ENCODE measurements around the gene DDIT3. TPM values are rescaled to one million over a fixed set of nuclear protein-coding genes. Genes with fewer than 3 reads are reported as not detected.
A peak's percentile ranks its signal among the peaks of the same experiment; 100 is the strongest.

DDIT3 gene
- total and polyA plus RNA-seq, 3 experiments from 2014 or later: 11.7 to 13.2 (median 12.7) TPM

- peak overlapping the region; percentile 71 for H3K4me3 ChIP-seq (ENCODE audit: low read length)
- POLR2A ChIA-PET: interaction anchor here (2.3 kb wide), 1 partner anchor 45 kb away, joined by 13 read pairs; the partner anchor contains the start of gene DDIT3
- H3K36me3 ChIP-seq (ENCODE audit: insufficient read depth, low read length): peaks cover 41% of the 10 kb centered on the region
- peaks cover 86% of the 10 kb centered on the region for H3K4me1 ChIP-seq (ENCODE audit: insufficient read depth, low read length)
- Mint-ChIP-seq H3K27ac (peak overlapping the region in 7 of 8 donors; percentile 63 to 100 (median 99)), H3K9me3 (no peaks in the 10 kb centered on the region), H3K36me3 (peaks cover 9 to 71% (median 19%) of the 10 kb centered on the region in 3 donors), H3K27me3 (peaks cover 0 to 3% of the 10 kb centered on the region in 2 donors), H3K4me1 (peaks cover 75 to 89% (median 81%) of the 10 kb centered on the region in 3 donors), H3K4me3 (peak overlapping the region; percentile 85 to 99 (median 98))
- no peaks in the 10 kb centered on the region for H3K9me3 ChIP-seq (ENCODE audit: low read length)
- no peak for DNase-seq
- H3K27ac ChIP-seq (ENCODE audit: low read depth, low read length): peak overlapping the region; percentile 28
- no peaks in the 10 kb centered on the region for H3K27me3 ChIP-seq (ENCODE audit: insufficient read depth, low read length, poor library complexity, severe bottlenecking)
- CTCF ChIA-PET: interaction anchor here (1.0 to 10.4 kb wide), 11 partner anchors 13 to 262 kb away, joined by 3 to 167 read pairs (median 4); partner anchors contain the start of genes DDIT3, GLI1, INHBE and MARS1
Measured at GRCh38 chr12:57475271-57476161, 44.8 kb downstream of the DDIT3 start.

- H3K9me3 Mint-ChIP-seq: no peaks in the 10 kb centered on the region
- peaks cover 41% of the 10 kb centered on the region for H3K36me3 ChIP-seq (ENCODE audit: insufficient read depth, low read length)
- no peaks in the 10 kb centered on the region for H3K9me3 ChIP-seq (ENCODE audit: low read length)
- peaks cover 0 to 3% of the 10 kb centered on the region in 2 donors for H3K27me3 Mint-ChIP-seq
- no peak for DNase-seq
- H3K27me3 ChIP-seq (ENCODE audit: insufficient read depth, low read length, poor library complexity, severe bottlenecking): no peaks in the 10 kb centered on the region
- no peak overlapping the region for H3K27ac ChIP-seq (ENCODE audit: low read depth, low read length)
- ChIA-PET POLR2A (no interaction called here), CTCF (interaction anchor here (1.3 to 10.4 kb wide), 6 partner anchors 14 to 261 kb away, joined by 3 to 167 read pairs (median 4); partner anchors contain the start of genes DDIT3, GLI1 and INHBE)
- peaks cover 82% of the 10 kb centered on the region for H3K4me1 ChIP-seq (ENCODE audit: insufficient read depth, low read length)
- peaks cover 9 to 78% (median 19%) of the 10 kb centered on the region in 3 donors for H3K36me3 Mint-ChIP-seq
- H3K4me3 ChIP-seq (ENCODE audit: low read length): no peak overlapping the region
- H3K27ac Mint-ChIP-seq: peak overlapping the region; percentile 63 to 92 (median 86)
- H3K4me1 Mint-ChIP-seq: peaks cover 69 to 85% (median 75%) of the 10 kb centered on the region in 3 donors
- peak overlapping the region; percentile 59 to 90 (median 78) for H3K4me3 Mint-ChIP-seq
Measured at GRCh38 chr12:57474862-57475261, 45.5 kb downstream of the DDIT3 start.

- Mint-ChIP-seq H3K27me3 (peaks cover 0 to 1% of the 10 kb centered on the region in 2 donors), H3K9me3 (no peaks in the 10 kb centered on the region), H3K36me3 (peaks cover 9 to 82% (median 19%) of the 10 kb centered on the region in 3 donors), H3K4me1 (peaks cover 64 to 84% (median 74%) of the 10 kb centered on the region in 3 donors), H3K4me3 (peak overlapping the region; percentile 59 to 90 (median 78)), H3K27ac (peak overlapping the region in 7 of 8 donors; percentile 63 to 92 (median 87))
- no peaks in the 10 kb centered on the region for H3K9me3 ChIP-seq (ENCODE audit: low read length)
- H3K4me1 ChIP-seq (ENCODE audit: insufficient read depth, low read length): peaks cover 78% of the 10 kb centered on the region
- no peak overlapping the region for H3K4me3 ChIP-seq (ENCODE audit: low read length)
- H3K36me3 ChIP-seq (ENCODE audit: insufficient read depth, low read length): peaks cover 43% of the 10 kb centered on the region
- ChIA-PET POLR2A (no interaction called here), CTCF (interaction anchor here (1.3 to 10.4 kb wide), 6 partner anchors 14 to 261 kb away, joined by 3 to 167 read pairs (median 4); partner anchors contain the start of genes DDIT3, GLI1 and INHBE)
- no peak for DNase-seq
- no peak overlapping the region for H3K27ac ChIP-seq (ENCODE audit: low read depth, low read length)
- H3K27me3 ChIP-seq (ENCODE audit: insufficient read depth, low read length, poor library complexity, severe bottlenecking): no peaks in the 10 kb centered on the region
Measured at GRCh38 chr12:57474430-57474829, 45.9 kb downstream of the DDIT3 start.

DNA sequence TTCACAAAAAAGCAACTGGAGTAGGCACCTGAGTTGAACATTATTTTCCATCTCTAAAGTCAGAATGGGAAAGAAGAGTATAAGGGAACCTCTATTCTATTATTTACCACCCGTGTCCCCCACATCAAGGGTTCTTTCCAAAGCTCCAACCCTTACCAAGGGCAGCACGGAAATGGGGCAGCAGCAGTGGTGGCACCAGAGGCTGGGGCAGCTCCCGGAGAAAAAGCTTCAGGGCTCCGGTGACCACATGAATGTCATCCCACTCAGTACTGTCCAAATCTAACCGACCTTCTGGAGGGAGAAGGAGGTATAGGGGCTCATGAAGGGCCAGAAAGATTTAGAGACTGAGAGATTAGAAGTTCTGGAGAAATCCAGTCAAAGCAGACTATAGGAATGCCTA is 46.4 kb downstream of the DDIT3 start:
- DNase-seq: no peak
- Mint-ChIP-seq H3K27me3 (peaks cover 0 to 1% of the 10 kb centered on the region in 2 donors), H3K4me3 (peak overlapping the region; percentile 59 to 90 (median 78)), H3K27ac (peak overlapping the region in 7 of 8 donors; percentile 63 to 92 (median 87)), H3K36me3 (peaks cover 9 to 87% (median 22%) of the 10 kb centered on the region in 3 donors), H3K4me1 (peaks cover 60 to 81% (median 69%) of the 10 kb centered on the region in 3 donors), H3K9me3 (no peaks in the 10 kb centered on the region)
- Histone ChIP-seq H3K4me1 (ENCODE audit: insufficient read depth, low read length) (peaks cover 72% of the 10 kb centered on the region), H3K4me3 (ENCODE audit: low read length) (no peak overlapping the region), H3K36me3 (ENCODE audit: insufficient read depth, low read length) (peaks cover 48% of the 10 kb centered on the region), H3K27me3 (ENCODE audit: insufficient read depth, low read length, poor library complexity, severe bottlenecking) (no peaks in the 10 kb centered on the region), H3K9me3 (ENCODE audit: low read length) (no peaks in the 10 kb centered on the region), H3K27ac (ENCODE audit: low read depth, low read length) (no peak overlapping the region)
- CTCF ChIA-PET: interaction anchor here (1.3 to 10.4 kb wide), 5 partner anchors 13 to 260 kb away, joined by 3 to 167 read pairs (median 4); partner anchors contain the start of genes GLI1 and INHBE
- POLR2A ChIA-PET: no interaction called here

- H3K9me3 Mint-ChIP-seq: no peaks in the 10 kb centered on the region
- peak overlapping the region in 5 of 7 donors; percentile 19 to 86 (median 59) for H3K4me3 Mint-ChIP-seq
- ChIA-PET CTCF (interaction anchor here (2.3 to 10.4 kb wide), 2 partner anchors 13 to 17 kb away, joined by 9 to 167 read pairs; partner anchors contain the start of genes GLI1 and INHBE), POLR2A (no interaction called here)
- Histone ChIP-seq H3K36me3 (ENCODE audit: insufficient read depth, low read length) (peaks cover 48% of the 10 kb centered on the region), H3K27me3 (ENCODE audit: insufficient read depth, low read length, poor library complexity, severe bottlenecking) (no peaks in the 10 kb centered on the region), H3K4me3 (ENCODE audit: low read length) (no peak overlapping the region), H3K27ac (ENCODE audit: low read depth, low read length) (no peak overlapping the region), H3K4me1 (ENCODE audit: insufficient read depth, low read length) (peaks cover 67% of the 10 kb centered on the region), H3K9me3 (ENCODE audit: low read length) (no peaks in the 10 kb centered on the region)
- peaks cover 0 to 1% of the 10 kb centered on the region in 2 donors for H3K27me3 Mint-ChIP-seq
- peaks cover 9 to 87% (median 23%) of the 10 kb centered on the region in 3 donors for H3K36me3 Mint-ChIP-seq
- peak overlapping the region in 5 of 8 donors; percentile 4 to 92 (median 85) for H3K27ac Mint-ChIP-seq
- DNase-seq: no peak
- H3K4me1 Mint-ChIP-seq: peaks cover 55 to 76% (median 64%) of the 10 kb centered on the region in 3 donors
Measured at GRCh38 chr12:57473392-57473791, 46.9 kb downstream of the DDIT3 start.

- no peak overlapping the region for H3K27ac ChIP-seq (ENCODE audit: low read depth, low read length)
- H3K4me1 ChIP-seq (ENCODE audit: insufficient read depth, low read length): peaks cover 61% of the 10 kb centered on the region
- H3K4me3 ChIP-seq (ENCODE audit: low read length): no peak overlapping the region
- Mint-ChIP-seq H3K36me3 (peaks cover 9 to 88% (median 28%) of the 10 kb centered on the region in 3 donors), H3K27me3 (no peaks in the 10 kb centered on the region), H3K27ac (peak overlapping the region in 6 of 8 donors; percentile 58 to 87 (median 75)), H3K4me3 (peak overlapping the region in 3 of 7 donors; percentile 19 to 82 (median 78)), H3K4me1 (peaks cover 52 to 68% (median 58%) of the 10 kb centered on the region in 3 donors), H3K9me3 (peaks cover 0 to 2% (median 0%) of the 10 kb centered on the region in 5 donors)
- peaks cover 48% of the 10 kb centered on the region for H3K36me3 ChIP-seq (ENCODE audit: insufficient read depth, low read length)
- no peak for DNase-seq
- H3K9me3 ChIP-seq (ENCODE audit: low read length): no peaks in the 10 kb centered on the region
- ChIA-PET POLR2A (no interaction called here), CTCF (interaction anchor here (1.6 to 1.8 kb wide), 2 partner anchors 10 to 12 kb away, joined by 4 to 6 read pairs; no protein-coding TSS in a partner anchor)
- no peaks in the 10 kb centered on the region for H3K27me3 ChIP-seq (ENCODE audit: insufficient read depth, low read length, poor library complexity, severe bottlenecking)
Measured at GRCh38 chr12:57472391-57472790, 47.9 kb downstream of the DDIT3 start.

GRCh38 chr12:57471661-57472060 is 48.7 kb downstream of the DDIT3 start:
- Histone ChIP-seq H3K27ac (ENCODE audit: low read depth, low read length) (no peak overlapping the region), H3K9me3 (ENCODE audit: low read length) (no peaks in the 10 kb centered on the region), H3K36me3 (ENCODE audit: insufficient read depth, low read length) (peaks cover 48% of the 10 kb centered on the region), H3K27me3 (ENCODE audit: insufficient read depth, low read length, poor library complexity, severe bottlenecking) (no peaks in the 10 kb centered on the region), H3K4me1 (ENCODE audit: insufficient read depth, low read length) (peaks cover 61% of the 10 kb centered on the region), H3K4me3 (ENCODE audit: low read length) (no peak overlapping the region)
- Mint-ChIP-seq H3K36me3 (peaks cover 9 to 85% (median 28%) of the 10 kb centered on the region in 3 donors), H3K27me3 (no peaks in the 10 kb centered on the region), H3K4me1 (peaks cover 45 to 65% (median 51%) of the 10 kb centered on the region in 3 donors), H3K4me3 (peak overlapping the region in 1 of 7 donors; percentile 82), H3K27ac (peak overlapping the region in 4 of 8 donors; percentile 64 to 94 (median 82)), H3K9me3 (peaks cover 0 to 2% (median 0%) of the 10 kb centered on the region in 5 donors)
- DNase-seq: no peak
- CTCF ChIA-PET: interaction anchor here (0.7 to 1.8 kb wide), 3 partner anchors 9 to 14 kb away, joined by 3 to 6 read pairs (median 4); no protein-coding TSS in a partner anchor
- POLR2A ChIA-PET: no interaction called here
